Measurements from ENCODE around the gene CPS1. TPM values are rescaled to one million over a fixed set of nuclear protein-coding genes. Genes with fewer than 3 reads are reported as not detected.

Gene CPS1
- total RNA-seq, 1 experiment from 2014 or later, result 9.0 TPM

DNA sequence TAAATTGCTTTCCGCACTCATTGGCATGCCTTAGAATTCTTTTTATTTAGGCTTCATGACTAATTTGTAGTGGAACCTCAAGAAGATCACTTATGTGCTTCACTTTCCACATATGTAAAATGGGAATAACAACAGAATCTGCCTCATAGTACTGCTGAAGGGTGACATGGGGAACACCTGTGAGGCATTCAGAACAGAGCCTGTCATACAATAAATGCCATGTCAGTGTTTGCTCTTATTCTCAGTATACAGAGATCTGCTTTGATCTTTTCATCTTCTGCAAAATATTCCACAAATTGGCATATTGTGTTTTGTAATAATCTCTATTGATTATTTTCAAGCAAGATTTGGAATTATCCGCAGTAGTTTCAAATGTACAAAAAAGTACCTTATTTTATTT is 17.4 kb upstream of the CPS1 start (continued):
- TF ChIP-seq, protein P1, sequence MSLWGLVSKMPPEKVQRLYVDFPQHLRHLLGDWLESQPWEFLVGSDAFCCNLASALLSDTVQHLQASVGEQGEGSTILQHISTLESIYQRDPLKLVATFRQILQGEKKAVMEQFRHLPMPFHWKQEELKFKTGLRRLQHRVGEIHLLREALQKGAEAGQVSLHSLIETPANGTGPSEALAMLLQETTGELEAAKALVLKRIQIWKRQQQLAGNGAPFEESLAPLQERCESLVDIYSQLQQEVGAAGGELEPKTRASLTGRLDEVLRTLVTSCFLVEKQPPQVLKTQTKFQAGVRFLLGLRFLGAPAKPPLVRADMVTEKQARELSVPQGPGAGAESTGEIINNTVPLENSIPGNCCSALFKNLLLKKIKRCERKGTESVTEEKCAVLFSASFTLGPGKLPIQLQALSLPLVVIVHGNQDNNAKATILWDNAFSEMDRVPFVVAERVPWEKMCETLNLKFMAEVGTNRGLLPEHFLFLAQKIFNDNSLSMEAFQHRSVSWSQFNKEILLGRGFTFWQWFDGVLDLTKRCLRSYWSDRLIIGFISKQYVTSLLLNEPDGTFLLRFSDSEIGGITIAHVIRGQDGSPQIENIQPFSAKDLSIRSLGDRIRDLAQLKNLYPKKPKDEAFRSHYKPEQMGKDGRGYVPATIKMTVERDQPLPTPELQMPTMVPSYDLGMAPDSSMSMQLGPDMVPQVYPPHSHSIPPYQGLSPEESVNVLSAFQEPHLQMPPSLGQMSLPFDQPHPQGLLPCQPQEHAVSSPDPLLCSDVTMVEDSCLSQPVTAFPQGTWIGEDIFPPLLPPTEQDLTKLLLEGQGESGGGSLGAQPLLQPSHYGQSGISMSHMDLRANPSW (CRISPR knock-in tag; conservative IDR thresholded peaks at IDR 0.05; ENCODE audit: low read depth), result no peak
- no peak for TF ChIP-seq ETV6 (CRISPR knock-in tag; IDR thresholded peaks at IDR 0.05)
- TF ChIP-seq GABPB1 (CRISPR knock-in tag; IDR thresholded peaks at IDR 0.05), result no peak
- TF ChIP-seq EMX1 (CRISPR knock-in tag; IDR thresholded peaks at IDR 0.05), result no peak
- TF ChIP-seq NR1H2 (CRISPR knock-in tag; IDR thresholded peaks at IDR 0.05), result no peak
- TF ChIP-seq, protein P2, sequence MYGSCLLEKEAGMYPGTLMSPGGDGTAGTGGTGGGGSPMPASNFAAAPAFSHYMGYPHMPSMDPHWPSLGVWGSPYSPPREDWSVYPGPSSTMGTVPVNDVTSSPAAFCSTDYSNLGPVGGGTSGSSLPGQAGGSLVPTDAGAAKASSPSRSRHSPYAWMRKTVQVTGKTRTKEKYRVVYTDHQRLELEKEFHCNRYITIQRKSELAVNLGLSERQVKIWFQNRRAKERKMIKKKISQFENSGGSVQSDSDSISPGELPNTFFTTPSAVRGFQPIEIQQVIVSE (CRISPR knock-in tag; IDR thresholded peaks at IDR 0.05; ENCODE audit: borderline replicate concordance), result no peak
- TF ChIP-seq ZBTB21 (CRISPR knock-in tag; IDR thresholded peaks at IDR 0.05; ENCODE audit: borderline replicate concordance), result no peak
- no peak for TF ChIP-seq CREB1 (CRISPR knock-in tag; IDR thresholded peaks at IDR 0.05)
- no peak for TF ChIP-seq OVOL2 (CRISPR knock-in tag; IDR thresholded peaks at IDR 0.05; ENCODE audit: borderline replicate concordance)
- TF ChIP-seq, protein P3, sequence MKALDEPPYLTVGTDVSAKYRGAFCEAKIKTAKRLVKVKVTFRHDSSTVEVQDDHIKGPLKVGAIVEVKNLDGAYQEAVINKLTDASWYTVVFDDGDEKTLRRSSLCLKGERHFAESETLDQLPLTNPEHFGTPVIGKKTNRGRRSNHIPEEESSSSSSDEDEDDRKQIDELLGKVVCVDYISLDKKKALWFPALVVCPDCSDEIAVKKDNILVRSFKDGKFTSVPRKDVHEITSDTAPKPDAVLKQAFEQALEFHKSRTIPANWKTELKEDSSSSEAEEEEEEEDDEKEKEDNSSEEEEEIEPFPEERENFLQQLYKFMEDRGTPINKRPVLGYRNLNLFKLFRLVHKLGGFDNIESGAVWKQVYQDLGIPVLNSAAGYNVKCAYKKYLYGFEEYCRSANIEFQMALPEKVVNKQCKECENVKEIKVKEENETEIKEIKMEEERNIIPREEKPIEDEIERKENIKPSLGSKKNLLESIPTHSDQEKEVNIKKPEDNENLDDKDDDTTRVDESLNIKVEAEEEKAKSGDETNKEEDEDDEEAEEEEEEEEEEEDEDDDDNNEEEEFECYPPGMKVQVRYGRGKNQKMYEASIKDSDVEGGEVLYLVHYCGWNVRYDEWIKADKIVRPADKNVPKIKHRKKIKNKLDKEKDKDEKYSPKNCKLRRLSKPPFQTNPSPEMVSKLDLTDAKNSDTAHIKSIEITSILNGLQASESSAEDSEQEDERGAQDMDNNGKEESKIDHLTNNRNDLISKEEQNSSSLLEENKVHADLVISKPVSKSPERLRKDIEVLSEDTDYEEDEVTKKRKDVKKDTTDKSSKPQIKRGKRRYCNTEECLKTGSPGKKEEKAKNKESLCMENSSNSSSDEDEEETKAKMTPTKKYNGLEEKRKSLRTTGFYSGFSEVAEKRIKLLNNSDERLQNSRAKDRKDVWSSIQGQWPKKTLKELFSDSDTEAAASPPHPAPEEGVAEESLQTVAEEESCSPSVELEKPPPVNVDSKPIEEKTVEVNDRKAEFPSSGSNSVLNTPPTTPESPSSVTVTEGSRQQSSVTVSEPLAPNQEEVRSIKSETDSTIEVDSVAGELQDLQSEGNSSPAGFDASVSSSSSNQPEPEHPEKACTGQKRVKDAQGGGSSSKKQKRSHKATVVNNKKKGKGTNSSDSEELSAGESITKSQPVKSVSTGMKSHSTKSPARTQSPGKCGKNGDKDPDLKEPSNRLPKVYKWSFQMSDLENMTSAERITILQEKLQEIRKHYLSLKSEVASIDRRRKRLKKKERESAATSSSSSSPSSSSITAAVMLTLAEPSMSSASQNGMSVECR (CRISPR knock-in tag; IDR thresholded peaks at IDR 0.05; ENCODE audit: borderline replicate concordance), result no peak
- no peak for TF ChIP-seq SOX15 (CRISPR knock-in tag; IDR thresholded peaks at IDR 0.05)
- TF ChIP-seq, protein P4, sequence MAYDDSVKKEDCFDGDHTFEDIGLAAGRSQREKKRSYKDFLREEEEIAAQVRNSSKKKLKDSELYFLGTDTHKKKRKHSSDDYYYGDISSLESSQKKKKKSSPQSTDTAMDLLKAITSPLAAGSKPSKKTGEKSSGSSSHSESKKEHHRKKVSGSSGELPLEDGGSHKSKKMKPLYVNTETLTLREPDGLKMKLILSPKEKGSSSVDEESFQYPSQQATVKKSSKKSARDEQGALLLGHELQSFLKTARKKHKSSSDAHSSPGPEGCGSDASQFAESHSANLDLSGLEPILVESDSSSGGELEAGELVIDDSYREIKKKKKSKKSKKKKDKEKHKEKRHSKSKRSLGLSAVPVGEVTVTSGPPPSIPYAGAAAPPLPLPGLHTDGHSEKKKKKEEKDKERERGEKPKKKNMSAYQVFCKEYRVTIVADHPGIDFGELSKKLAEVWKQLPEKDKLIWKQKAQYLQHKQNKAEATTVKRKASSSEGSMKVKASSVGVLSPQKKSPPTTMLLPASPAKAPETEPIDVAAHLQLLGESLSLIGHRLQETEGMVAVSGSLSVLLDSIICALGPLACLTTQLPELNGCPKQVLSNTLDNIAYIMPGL (CRISPR knock-in tag; IDR thresholded peaks at IDR 0.05), result no peak
- TF ChIP-seq FOXK1 (CRISPR knock-in tag; IDR thresholded peaks at IDR 0.05), result no peak
- TF ChIP-seq TEAD1 (CRISPR knock-in tag; IDR thresholded peaks at IDR 0.05), result no peak

DNA sequence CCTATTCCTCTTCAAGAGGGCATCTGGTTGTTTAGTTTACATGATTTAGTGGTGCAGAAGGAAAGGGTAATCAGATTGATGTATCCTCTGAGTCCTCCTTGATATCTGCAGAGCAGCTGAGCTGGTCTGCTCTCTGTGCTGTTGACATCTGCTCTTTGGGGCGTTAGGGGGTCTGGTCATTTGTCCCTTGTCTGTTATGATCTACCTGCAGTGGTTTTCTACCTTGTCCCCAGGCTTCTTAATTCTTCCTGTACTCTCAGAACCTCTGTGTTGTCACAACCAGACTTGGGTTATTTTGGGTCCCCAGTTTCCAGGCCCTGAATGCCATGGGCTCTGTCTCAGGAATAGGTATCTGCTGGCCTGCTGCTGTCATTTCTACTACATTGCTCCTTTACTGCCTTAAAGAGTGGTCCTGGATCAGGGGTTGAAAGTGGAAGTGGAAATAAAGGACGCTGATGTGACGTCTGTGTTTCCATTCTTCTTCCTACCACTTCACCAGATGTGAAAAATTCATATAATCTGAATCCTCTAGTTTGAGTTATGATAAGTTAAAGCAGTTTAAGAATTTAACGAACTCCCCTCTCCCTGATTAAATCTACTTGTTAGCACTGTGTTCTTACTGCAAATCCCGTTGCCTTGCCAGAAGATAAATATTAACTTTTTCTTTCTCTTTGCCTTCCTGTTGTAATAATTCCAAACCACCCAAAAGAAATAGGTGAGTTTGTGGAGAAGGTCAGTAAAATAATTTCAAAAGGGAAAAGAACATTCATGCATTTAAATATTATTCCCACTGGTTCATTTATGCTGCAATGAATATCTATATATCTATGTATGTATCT is 16.6 kb upstream of the CPS1 start:
- Mint-ChIP-seq H3K4me3 (no peak overlapping the region), H3K4me1 (peaks cover 42% of the 10 kb centered on the region), H3K27ac (no peak overlapping the region), H3K9me3 (no peaks in the 10 kb centered on the region), H3K27me3 (ENCODE audit: low read depth) (no peaks in the 10 kb centered on the region; the same call in 1 of the 2 replicates), H3K36me3 (no peaks in the 10 kb centered on the region)
- ATAC-seq (no peak), DNase-seq (ENCODE audit: low spot score) (no peak)
- POLR2A ChIA-PET, result no interaction called here
- TF ChIP-seq, protein P5, sequence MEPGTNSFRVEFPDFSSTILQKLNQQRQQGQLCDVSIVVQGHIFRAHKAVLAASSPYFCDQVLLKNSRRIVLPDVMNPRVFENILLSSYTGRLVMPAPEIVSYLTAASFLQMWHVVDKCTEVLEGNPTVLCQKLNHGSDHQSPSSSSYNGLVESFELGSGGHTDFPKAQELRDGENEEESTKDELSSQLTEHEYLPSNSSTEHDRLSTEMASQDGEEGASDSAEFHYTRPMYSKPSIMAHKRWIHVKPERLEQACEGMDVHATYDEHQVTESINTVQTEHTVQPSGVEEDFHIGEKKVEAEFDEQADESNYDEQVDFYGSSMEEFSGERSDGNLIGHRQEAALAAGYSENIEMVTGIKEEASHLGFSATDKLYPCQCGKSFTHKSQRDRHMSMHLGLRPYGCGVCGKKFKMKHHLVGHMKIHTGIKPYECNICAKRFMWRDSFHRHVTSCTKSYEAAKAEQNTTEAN (CRISPR knock-in tag; IDR thresholded peaks at IDR 0.05), result no peak
- TF ChIP-seq, protein P6, sequence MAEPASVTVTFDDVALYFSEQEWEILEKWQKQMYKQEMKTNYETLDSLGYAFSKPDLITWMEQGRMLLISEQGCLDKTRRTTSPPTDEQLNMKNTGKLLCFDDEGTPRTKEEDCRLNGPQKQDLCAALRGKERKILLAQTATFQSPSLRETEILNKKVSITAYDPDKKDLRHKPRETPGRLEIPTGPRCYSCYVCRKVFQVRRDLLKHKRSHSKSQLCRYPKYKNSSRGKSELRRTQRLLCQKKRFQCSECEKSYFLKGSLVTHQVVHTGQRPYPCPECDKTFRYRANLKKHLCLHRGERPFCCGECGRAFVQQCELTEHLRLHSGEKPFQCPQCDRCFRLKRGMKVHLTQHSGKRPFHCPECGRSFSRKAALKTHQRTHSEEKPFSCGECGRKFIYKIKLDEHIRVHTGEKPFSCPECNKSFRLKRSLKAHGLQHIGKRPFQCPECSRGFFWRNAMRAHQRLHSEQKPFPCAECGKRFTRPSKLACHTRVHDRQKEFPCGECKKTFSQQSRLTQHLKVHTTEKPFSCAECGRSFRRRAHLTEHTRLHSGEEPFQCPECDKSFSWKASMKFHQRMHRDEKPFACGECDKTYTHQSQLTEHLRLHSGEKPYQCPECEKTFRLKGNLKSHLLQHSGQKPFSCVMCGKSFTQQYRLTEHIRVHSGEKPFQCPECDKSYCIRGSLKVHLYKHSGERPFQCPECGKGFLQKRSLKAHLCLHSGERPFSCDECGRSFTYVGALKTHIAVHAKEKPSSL (CRISPR knock-in tag; conservative IDR thresholded peaks at IDR 0.05), result no peak
- no peak for TF ChIP-seq JAZF1 (CRISPR knock-in tag; IDR thresholded peaks at IDR 0.05)
- TF ChIP-seq ZNF232 (CRISPR knock-in tag; IDR thresholded peaks at IDR 0.05), result no peak
- TF ChIP-seq TEAD1 (CRISPR knock-in tag; IDR thresholded peaks at IDR 0.05), result no peak
- CTCF ChIA-PET, result no interaction called here
